ENCODE results near the gene MYO5B.

Gene MYO5B

GRCh38 chr18:50143886-50144285 lies 51.1 kb downstream of the MYO5B start:
- no peak for DNase-seq

GRCh38 chr18:50143294-50143693 lies 51.7 kb downstream of the MYO5B start:
- no peak for DNase-seq

GRCh38 chr18:50142441-50143120 lies 52.4 kb downstream of the MYO5B start:
- DNase-seq = no peak

- DNase-seq = no peak
Measured at GRCh38 chr18:50138181-50139064, 56.5 kb downstream of the MYO5B start.

- no peak for DNase-seq
Measured at GRCh38 chr18:50135903-50136302, 59.0 kb downstream of the MYO5B start.

GRCh38 chr18:50133526-50133925 lies 61.4 kb downstream of the MYO5B start:
- no peak for DNase-seq

GRCh38 chr18:50131591-50131990 lies 63.4 kb downstream of the MYO5B start:
- DNase-seq = no peak

GRCh38 chr18:50128506-50129271 lies 66.3 kb downstream of the MYO5B start:
- no peak for DNase-seq

GRCh38 chr18:50127516-50128210 lies 67.3 kb downstream of the MYO5B start:
- no peak for DNase-seq

- no peak for DNase-seq
Measured at GRCh38 chr18:50126471-50126870, 68.5 kb downstream of the MYO5B start.

GRCh38 chr18:50125456-50125855 lies 69.5 kb downstream of the MYO5B start:
- no peak for DNase-seq

GRCh38 chr18:50119296-50119695 lies 75.7 kb downstream of the MYO5B start:
- no peak for DNase-seq

- DNase-seq = no peak
Measured at GRCh38 chr18:50117863-50118262, 77.1 kb downstream of the MYO5B start.

GRCh38 chr18:50115095-50115494 lies 79.9 kb downstream of the MYO5B start:
- DNase-seq = no peak

- DNase-seq = no peak
Measured at GRCh38 chr18:50114448-50114847, 80.5 kb downstream of the MYO5B start.

GRCh38 chr18:50113726-50114125 lies 81.2 kb downstream of the MYO5B start:
- no peak for DNase-seq

- no peak for DNase-seq
Measured at GRCh38 chr18:50111398-50111797, 83.5 kb downstream of the MYO5B start.

GRCh38 chr18:50107468-50107977 lies 87.4 kb downstream of the MYO5B start:
- no peak for DNase-seq

- no peak for DNase-seq
Measured at GRCh38 chr18:50105027-50105426, 89.9 kb downstream of the MYO5B start.

- no peak for DNase-seq
Measured at GRCh38 chr18:50104421-50104820, 90.5 kb downstream of the MYO5B start.

- no peak for DNase-seq
Measured at GRCh38 chr18:50099725-50100407, 95.1 kb downstream of the MYO5B start.

GRCh38 chr18:50097702-50098101 lies 97.2 kb downstream of the MYO5B start:
- no peak for DNase-seq

All from activated CD4-positive, alpha-beta T cell treated with anti-CD3 and anti-CD28 coated beads for 48 hours (primary cell).